Gastrocnemius medialis (tissue), 4 donors: ENCODE data around the gene GPR158.

Source experiments
- CTCF ChIP-seq, 5 experiments: fragments of 450-650 bp in 3 of 5; fragments of 200-600 bp in 2 of 5; sonication (generic) in 2 of 5; IDR thresholded peaks in 4 of 5; conservative IDR thresholded peaks in 1 of 5; 1 replicate in 4 of 5; 2 replicates in 1 of 5; pipeline ENCODE4 v1.5.1; 2016 to 2019; ENCODE audit warnings: antibody characterized with exemption in 5 of 5, mild to moderate bottlenecking in 3 of 5, moderate library complexity in 3 of 5
- POLR2A ChIP-seq, 2 donors: fragments of 450-650 bp; IDR thresholded peaks; one replicate each; pipeline ENCODE4 v1.6.1; 2017; ENCODE audit warnings: antibody characterized with exemption in 2 of 2, mild to moderate bottlenecking in 2 of 2, moderate library complexity in 2 of 2

GRCh38 chr10:25392132-25392531 lies 217.3 kb downstream of the GPR158 start:
- TF ChIP-seq CTCF (IDR thresholded peaks at IDR 0.05 in 4 of 5, conservative IDR thresholded peaks at IDR 0.05 in 1 of 5) (no peak), POLR2A (IDR thresholded peaks at IDR 0.05) (no peak)
